K562 (cell line): ENCODE data around the gene LRRC8E. TPM values are rescaled to one million over a fixed set of nuclear protein-coding genes. Genes with fewer than 3 reads are reported as not detected.

ENCODE experiments used
- ATAC-seq: fragments of 200-7000 bp; cut with Tn5 transposase; 3 replicates; pipeline ENCODE4 v1.9.1; 2020; ENCODE audit warnings: moderate library complexity
- BruUV-seq: library from RNA; stranded (reverse); fragments of 400-500 nt; replicated peaks from 2 replicates; lab custom pipeline; 2021; lab: Mats Ljungman, UMichigan
- CTCF ChIA-PET: fragments of 300-600 bp; formaldehyde crosslinking; extraction: SDS; loops from one replicate; lab custom pipeline; 2021; ENCODE audit warnings: low intra/inter-chr PET ratio; lab: Yijun Ruan, JAX
- POLR2A ChIA-PET: fragments of 300-600, 350-650 bp; sonication (Branson Sonifier 250); formaldehyde crosslinking; extraction: SDS; loops from one replicate; lab custom pipeline; 2021; ENCODE audit warnings: antibody characterized with exemption, inconsistent platforms; lab: Yijun Ruan, JAX
- DNase-seq, 4 experiments: peaks; one replicate each; pipeline versions ENCODE4 v3.0.0 to v3.0.0-alpha.2; 2011 to 2018; ENCODE audit warnings: low spot score in 3 of 4, mixed read lengths in 3 of 4; ENCODE audit errors: extremely low read depth in 1 of 4
- FAIRE-seq: peaks from 2 replicates; lab custom pipeline; 2011; peaks lifted over from hg19 to GRCh38; lab: Jason Lieb, UNC
- H2AFZ ChIP-seq: 2 replicates; pipeline ENCODE4 v1.6.0; 2011; ENCODE audit warnings: low read depth, low read length, control low read depth, inconsistent platforms
- H3K27ac ChIP-seq: fragments of 200-600 bp; 3 replicates; pipeline ENCODE4 v1.8.0; 2011; ENCODE audit warnings: low read depth, mild to moderate bottlenecking, control low read depth, inconsistent platforms, low read length, moderate library complexity, mixed read lengths; ENCODE audit errors: extremely low read depth
- H3K27me3 ChIP-seq, 2 experiments: fragments of 300-600 bp in 1 of 2; 2 replicates in 1 of 2; 3 replicates in 1 of 2; pipeline versions ENCODE4 v1.6.0 to v1.8.0; 2011; ENCODE audit warnings: inconsistent platforms in 2 of 2, low read length in 2 of 2, mild to moderate bottlenecking in 1 of 2, mixed read lengths in 1 of 2, moderate library complexity in 1 of 2; ENCODE audit not compliant: control insufficient read depth in 2 of 2, insufficient read depth in 2 of 2
- H3K36me3 ChIP-seq: fragments of 300-600 bp; 3 replicates; pipeline ENCODE4 v1.8.0; 2011; ENCODE audit warnings: mild to moderate bottlenecking, low read length, inconsistent platforms; ENCODE audit not compliant: control insufficient read depth, insufficient read depth
- H3K4me1 ChIP-seq, 2 experiments: fragments of 200-600 bp in 1 of 2; replicated peaks in 1 of 2; 2 replicates in 1 of 2; 3 replicates in 1 of 2; pipeline versions ENCODE4 v1.5.1 to v1.8.0; 2011; ENCODE audit warnings: inconsistent platforms in 2 of 2, low read length in 2 of 2, mild to moderate bottlenecking in 1 of 2, mixed read lengths in 1 of 2, moderate library complexity in 1 of 2; ENCODE audit not compliant: control insufficient read depth in 2 of 2, insufficient read depth in 2 of 2
- H3K4me2 ChIP-seq: 2 replicates; pipeline ENCODE4 v1.6.1; 2011; ENCODE audit warnings: low read length, control low read depth, inconsistent platforms, mixed read lengths; ENCODE audit not compliant: insufficient read depth
- H3K4me3 ChIP-seq: fragments of 200-600 bp; sonication (generic), shearing (Covaris generic); 2 replicates; pipeline ENCODE4 v1.5.1; 2016; ENCODE audit warnings: control low read depth, inconsistent platforms
- H3K79me2 ChIP-seq: fragments of 200-600 bp; 3 replicates; pipeline ENCODE4 v1.8.0; 2011; ENCODE audit warnings: low read length, inconsistent platforms; ENCODE audit not compliant: control insufficient read depth, insufficient read depth
- H3K9ac ChIP-seq, 2 experiments: 2 replicates each; pipeline versions ENCODE4 v1.6.0 to v1.6.1; 2011; ENCODE audit warnings: low read depth in 2 of 2, low read length in 2 of 2, control low read depth in 1 of 2, inconsistent platforms in 1 of 2, mild to moderate bottlenecking in 1 of 2, mixed read lengths in 1 of 2; ENCODE audit not compliant: insufficient read depth in 1 of 2
- H3K9me1 ChIP-seq: one replicate; pipeline ENCODE4 v1.6.0; 2011; ENCODE audit warnings: inconsistent platforms, mild to moderate bottlenecking, low read length, moderate library complexity; ENCODE audit not compliant: control insufficient read depth, insufficient read depth
- H3K9me3 ChIP-seq: replicated peaks from 2 replicates; pipeline ENCODE4 v1.5.1; 2011; ENCODE audit warnings: low read depth, low read length, inconsistent platforms; ENCODE audit not compliant: control insufficient read depth, insufficient read depth
- H4K20me1 ChIP-seq: replicated peaks from 2 replicates; pipeline ENCODE4 v1.6.1; 2011; ENCODE audit warnings: low read length, inconsistent platforms, mixed read lengths; ENCODE audit not compliant: control insufficient read depth, insufficient read depth
- MAX ChIP-seq: sonication (generic); formaldehyde crosslinking; IDR thresholded peaks from 2 replicates; pipeline ENCODE4 v1.9.0; 2022; ENCODE audit warnings: mild to moderate bottlenecking, missing genetic modification reagents
- MLX ChIP-seq, 2 experiments: fragments of 450-650 bp in 1 of 2; sonication (generic) in 1 of 2; formaldehyde crosslinking; conservative IDR thresholded peaks; 2 replicates each; pipeline versions ENCODE4 v1.4.0 to v1.8.1; 2020 to 2022; ENCODE audit warnings: mild to moderate bottlenecking in 1 of 2, missing genetic modification reagents in 1 of 2
- NFE2 ChIP-seq: IDR thresholded peaks from 2 replicates; pipeline ENCODE4 v1.6.1; 2014; ENCODE audit warnings: antibody characterized with exemption, low read depth
- OTX1 ChIP-seq: fragments of 450-650 bp; formaldehyde crosslinking; IDR thresholded peaks from 2 replicates; pipeline ENCODE4 v1.4.0; 2022; ENCODE audit warnings: mild to moderate bottlenecking
- SMAD1 ChIP-seq: fragments of 150-350 bp; IDR thresholded peaks from 2 replicates; pipeline ENCODE4 v1.6.1; 2014; ENCODE audit warnings: low read length, low read depth; ENCODE audit not compliant: partially characterized antibody
- TCF7 ChIP-seq: sonication (generic); IDR thresholded peaks from 2 replicates; pipeline ENCODE4 v1.6.1; 2016; ENCODE audit warnings: antibody characterized with exemption, borderline replicate concordance
- TCFL5 ChIP-seq: fragments of 250-450 bp; sonication (Bioruptor Pico); conservative IDR thresholded peaks from 2 replicates; pipeline ENCODE4 v1.6.1; 2021; ENCODE audit warnings: mild to moderate bottlenecking, moderate library complexity, matching md5 sums
- TEAD4 ChIP-seq, 2 experiments: sonication (generic) in 1 of 2; formaldehyde crosslinking in 1 of 2; IDR thresholded peaks; 2 replicates each; pipeline versions ENCODE4 v1.6.1 to v1.8.0; 2012 to 2022; ENCODE audit warnings: borderline replicate concordance in 1 of 2, inconsistent platforms in 1 of 2, low read length in 1 of 2, mild to moderate bottlenecking in 1 of 2, missing genetic modification reagents in 1 of 2
- TSHZ1 ChIP-seq: fragments of 250-450 bp; sonication (Bioruptor Pico); IDR thresholded peaks from 2 replicates; pipeline ENCODE4 v1.4.0; 2020; ENCODE audit warnings: mild to moderate bottlenecking, moderate library complexity
- ZBTB1 ChIP-seq: sonication (generic); formaldehyde crosslinking; IDR thresholded peaks from 2 replicates; pipeline ENCODE4 v1.8.1; 2023; ENCODE audit warnings: missing genetic modification reagents, low read depth, mild to moderate bottlenecking, borderline replicate concordance
- ZFP91 ChIP-seq: sonication (generic); formaldehyde crosslinking; IDR thresholded peaks from 2 replicates; pipeline ENCODE4 v1.8.0; 2022; ENCODE audit warnings: mild to moderate bottlenecking, missing genetic modification reagents
- ZNF232 ChIP-seq: sonication (generic); formaldehyde crosslinking; IDR thresholded peaks from 2 replicates; pipeline ENCODE4 v1.8.0; 2022; ENCODE audit warnings: mild to moderate bottlenecking, missing genetic modification reagents
- ZNF445 ChIP-seq: fragments of 250-450 bp; sonication (Bioruptor Pico); IDR thresholded peaks from 2 replicates; pipeline ENCODE4 v1.4.0; 2020; ENCODE audit warnings: low read depth, mild to moderate bottlenecking, moderate library complexity
- ZNF707 ChIP-seq: fragments of 250-450 bp; sonication (Bioruptor Pico); conservative IDR thresholded peaks from 2 replicates; pipeline ENCODE4 v1.8.0; 2022; ENCODE audit warnings: inconsistent platforms, mild to moderate bottlenecking, moderate library complexity
- WGBS: fragments of 100-300 bp; shearing (Covaris generic); methylation state at CpG from one replicate; pipeline ENCODE4 v1.1.6; 2016; ENCODE audit warnings: low coverage, mixed read lengths; ENCODE audit not compliant: insufficient coverage; ENCODE audit errors: missing lambda C conversion rate; 5-methylcytosine and 5-hydroxymethylcytosine counted together
- in situ Hi-C: fragments of 300-500 bp; cut with MboI; formaldehyde crosslinking; loops from 4 replicates; pipeline ENCODE4 v1.15.0; 2018; ENCODE audit warnings: inconsistent platforms, mixed read lengths
- intact Hi-C: fragments of 100-400 bp; cut with micrococcal nuclease; formaldehyde crosslinking; loops from 2 replicates; pipeline ENCODE4 v1.14.2; 2022
- polyA plus RNA-seq, 8 experiments: library from polyadenylated mRNA; depleted of rRNA in 4 of 8; stranded (reverse) in 5 of 8; unstranded in 3 of 8; fragments of >200 nt; fragmentation: Nextera tagmentation in 2 of 8; fragmentation: Illumina TruSeq in 1 of 8; extraction: Ambion mirVana in 2 of 8; extraction: Trizol in 1 of 8; gene quantifications; 2 replicates each; pipeline versions ENCODE4 v1.2.1 to v1.2.3, GENCODE V29; 2011 to 2014; ENCODE audit warnings: inconsistent platforms in 1 of 8, missing spikeins in 1 of 8
- total RNA-seq, 7 experiments: library from RNA; depleted of rRNA in 6 of 7; stranded (reverse); fragments of >200 nt in 6 of 7; fragmentation: Illumina TruSeq in 2 of 7; extraction: Trizol in 2 of 7; gene quantifications; 2 replicates each; pipeline versions ENCODE4 v1.2.1 to v1.2.3, GENCODE V29; 2011 to 2021; ENCODE audit warnings: low replicate concordance in 1 of 7

Gene LRRC8E
- total and polyA plus RNA-seq, 9 of the 15 experiments (the other 6 are each of a cell fraction or from before 2014, with no cell fraction given), result 0.08 to 5.7 (median 3.5) TPM; not detected in 1

- H3K9me3 ChIP-seq, result no peaks in the 10 kb centered on the region
- ChIA-PET CTCF (no interaction called here), POLR2A (interaction anchor here (0.6 to 3.1 kb wide), 16 partner anchors 8 to 648 kb away, joined by 3 to 26 read pairs (median 4); partner anchors contain the start of genes ELAVL1, MAP2K7 and TIMM44)
- FAIRE-seq (peak; percentile 81), ATAC-seq (peak; percentile 68), DNase-seq (peak; percentile 95 to 99 (median 97))
- H3K4me1 ChIP-seq, result peaks cover 9 to 81% of the 10 kb centered on the region in 2 experiments
- H3K9ac ChIP-seq, result peak overlapping the region; percentile 80 to 93
- peak overlapping the region; percentile 98 for H3K4me2 ChIP-seq
- H3K4me3 ChIP-seq, result peak overlapping the region; percentile 81
- 0% methylated on average over 15 of the region's 62 CpGs for WGBS
- no peaks in the 10 kb centered on the region for H3K27me3 ChIP-seq
- BruUV-seq, result no TSS peak
- peaks cover 10% of the 10 kb centered on the region; the same call in 1 of the 2 replicates for H4K20me1 ChIP-seq
- intact Hi-C loops (loop anchor here (1.0 to 5.0 kb wide), 2 partner anchors 48 to 67 kb away; partner anchors contain the start of gene PRR36), in situ Hi-C loops (loop anchor here (5.0 kb wide), 1 partner anchor 68 kb away; no protein-coding TSS in a partner anchor)
- H2AFZ ChIP-seq, result peak overlapping the region; percentile 90
- peaks cover 19% of the 10 kb centered on the region; the same call in 1 of the 3 replicates for H3K36me3 ChIP-seq
- H3K9me1 ChIP-seq, result no peaks in the 10 kb centered on the region
- peaks cover 14% of the 10 kb centered on the region for H3K79me2 ChIP-seq
- peak overlapping the region; percentile 89 for H3K27ac ChIP-seq
- TF ChIP-seq ZNF707 (no peak), MLX (CRISPR knock-in tag; conservative IDR thresholded peaks at IDR 0.05) (no peak), TEAD4 (IDR thresholded peaks at IDR 0.05; ENCODE audit: low read length) (peak; percentile 85), TEAD4 (CRISPR knock-in tag; IDR thresholded peaks at IDR 0.05; ENCODE audit: borderline replicate concordance) (no peak), TCFL5 (no peak), ZFP91 (CRISPR knock-in tag) (peak; percentile 57; the same call in 1 of the 2 replicates), TCF7 (no peak), ZNF232 (no peak), ZNF445 (CRISPR knock-in tag) (no peak), ZBTB1 (CRISPR knock-in tag) (no peak), OTX1 (peak; percentile 91), MAX (CRISPR knock-in tag) (peak; percentile 62), SMAD1 (no peak), NFE2 (no peak), TSHZ1 (no peak)
Measured at GRCh38 chr19:7920519-7921301, 32.4 kb downstream of the LRRC8E start.
